ENCODE measurements around the gene DPM3.

- TF ChIP-seq CTCF (conservative IDR thresholded peaks at IDR 0.05): no peak
- no peak for TF ChIP-seq EZH2 (IDR thresholded peaks at IDR 0.05; ENCODE audit: low read depth)
These were observed at the start of gene DPM3 for GRCh38 chr1:155139895-155140629.
